Measurements from ENCODE around the gene XCR1. TPM values are rescaled to one million over a fixed set of nuclear protein-coding genes. Genes with fewer than 3 reads are reported as not detected.

Gene XCR1
- total and polyA plus RNA-seq, 2 of the 8 experiments (the other 6 are each of a cell fraction or from before 2014, with no cell fraction given) = 0.53 TPM; not detected in 1

DNA sequence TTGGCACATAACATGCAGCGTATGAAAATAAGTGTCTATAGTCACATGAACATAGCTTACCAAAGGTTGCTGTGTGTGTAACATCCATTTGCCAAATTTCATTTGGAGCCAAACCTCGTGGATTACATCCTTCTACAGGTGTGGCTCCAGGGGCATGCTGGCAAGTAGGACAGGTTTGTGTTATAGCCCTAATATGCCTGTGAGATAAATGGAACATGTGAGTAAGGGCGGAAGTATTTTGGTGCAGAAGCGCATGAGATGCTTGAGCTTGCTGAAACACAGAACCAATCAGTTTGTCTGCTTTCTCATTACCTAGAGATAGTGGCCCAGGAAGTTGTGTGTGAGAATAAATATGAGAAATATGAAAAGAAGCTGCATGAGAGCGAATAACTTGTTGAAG, 21.8 kb upstream of the XCR1 start:
- H3K9ac ChIP-seq (replicated peaks in 1 of 4; ENCODE audit: extremely low read depth in 1 of 4, low read depth in 3 of 4, low read length in 3 of 4) = no peak overlapping the region
- no peaks in the 10 kb centered on the region for H3K27me3 ChIP-seq (replicated peaks in 1 of 4; ENCODE audit: control insufficient read depth in 3 of 4, extremely low read depth in 1 of 4, insufficient read depth in 3 of 4, low read length in 3 of 4)
- no peak overlapping the region for H2BK5ac ChIP-seq (ENCODE audit: low read depth, low read length)
- CTCF ChIA-PET (ENCODE audit: partially characterized antibody) = interaction anchor here (0.8 to 2.7 kb wide), 5 partner anchors 28 to 320 kb away, joined by 3 to 11 read pairs (median 4); no protein-coding TSS in a partner anchor
- H4K5ac ChIP-seq (ENCODE audit: insufficient read length, low read depth, low read length) = no peak overlapping the region
- H3K36me3 ChIP-seq (ENCODE audit: control insufficient read depth in 2 of 4, insufficient read depth in 4 of 4, low read length in 3 of 4) = no peaks in the 10 kb centered on the region
- H3K4me1 ChIP-seq (replicated peaks in 1 of 4; ENCODE audit: control insufficient read depth in 3 of 4, insufficient read depth in 4 of 4, low read length in 3 of 4) = no peaks in the 10 kb centered on the region
- no peak overlapping the region for H2BK15ac ChIP-seq (ENCODE audit: low read length)
- H4K8ac ChIP-seq (ENCODE audit: extremely low read depth, insufficient read depth, low read length) = no peak overlapping the region
- H3K14ac ChIP-seq (ENCODE audit: insufficient read length) = no peak overlapping the region
- H3K4me2 ChIP-seq (ENCODE audit: insufficient read depth in 1 of 2, low read depth in 2 of 2, low read length in 2 of 2) = no peak overlapping the region
- DNase-seq (ENCODE audit: low read depth in 1 of 2, low spot score in 2 of 2) (no peak), FAIRE-seq (no peak)
- WGBS, 2 experiments (ENCODE audit: extremely low coverage in 1 of 2, insufficient coverage in 1 of 2, insufficient read length in 1 of 2, insufficient replicate concordance in 2 of 2, low coverage in 1 of 2, low lambda C conversion rate in 2 of 2, missing lambda C conversion rate in 1 of 2) = 91% methylated on average over 5 of the region's 5 CpGs; no CpG with 5 or more reads in 1 of the 2 experiments
- H2BK120ac ChIP-seq (replicated peaks; ENCODE audit: low read depth, low read length) = no peak overlapping the region
- H4K91ac ChIP-seq (replicated peaks; ENCODE audit: insufficient read length, low read length) = no peak overlapping the region
- H3K56ac ChIP-seq (replicated peaks; ENCODE audit: insufficient read length, low read depth, low read length) = no peak overlapping the region
- no peak overlapping the region for H2AK5ac ChIP-seq (ENCODE audit: low read depth, low read length)
- TF ChIP-seq, protein P1, sequence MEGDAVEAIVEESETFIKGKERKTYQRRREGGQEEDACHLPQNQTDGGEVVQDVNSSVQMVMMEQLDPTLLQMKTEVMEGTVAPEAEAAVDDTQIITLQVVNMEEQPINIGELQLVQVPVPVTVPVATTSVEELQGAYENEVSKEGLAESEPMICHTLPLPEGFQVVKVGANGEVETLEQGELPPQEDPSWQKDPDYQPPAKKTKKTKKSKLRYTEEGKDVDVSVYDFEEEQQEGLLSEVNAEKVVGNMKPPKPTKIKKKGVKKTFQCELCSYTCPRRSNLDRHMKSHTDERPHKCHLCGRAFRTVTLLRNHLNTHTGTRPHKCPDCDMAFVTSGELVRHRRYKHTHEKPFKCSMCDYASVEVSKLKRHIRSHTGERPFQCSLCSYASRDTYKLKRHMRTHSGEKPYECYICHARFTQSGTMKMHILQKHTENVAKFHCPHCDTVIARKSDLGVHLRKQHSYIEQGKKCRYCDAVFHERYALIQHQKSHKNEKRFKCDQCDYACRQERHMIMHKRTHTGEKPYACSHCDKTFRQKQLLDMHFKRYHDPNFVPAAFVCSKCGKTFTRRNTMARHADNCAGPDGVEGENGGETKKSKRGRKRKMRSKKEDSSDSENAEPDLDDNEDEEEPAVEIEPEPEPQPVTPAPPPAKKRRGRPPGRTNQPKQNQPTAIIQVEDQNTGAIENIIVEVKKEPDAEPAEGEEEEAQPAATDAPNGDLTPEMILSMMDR (IDR thresholded peaks at IDR 0.05; ENCODE audit: control extremely low read depth in 1 of 3, insufficient read depth in 1 of 3, low read depth in 1 of 3, low read length in 3 of 3) = no peak
- TF ChIP-seq, protein P2, sequence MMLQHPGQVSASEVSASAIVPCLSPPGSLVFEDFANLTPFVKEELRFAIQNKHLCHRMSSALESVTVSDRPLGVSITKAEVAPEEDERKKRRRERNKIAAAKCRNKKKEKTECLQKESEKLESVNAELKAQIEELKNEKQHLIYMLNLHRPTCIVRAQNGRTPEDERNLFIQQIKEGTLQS (IDR thresholded peaks at IDR 0.05; ENCODE audit: insufficient read depth, low read depth, low read length) = no peak
- TF ChIP-seq FOSL1 (IDR thresholded peaks at IDR 0.05; ENCODE audit: insufficient read depth, low read depth, low read length) (no peak), SP4 (IDR thresholded peaks at IDR 0.05; ENCODE audit: low read length) (no peak), SP2 (IDR thresholded peaks at IDR 0.05; ENCODE audit: low read length) (no peak), PHF8 (conservative IDR thresholded peaks at IDR 0.05; ENCODE audit: low read depth, low read length) (no peak), ASH2L (IDR thresholded peaks at IDR 0.05; ENCODE audit: low read length) (no peak), TAF1 (IDR thresholded peaks at IDR 0.05; ENCODE audit: low read depth, low read length) (no peak), GABPA (IDR thresholded peaks at IDR 0.05; ENCODE audit: borderline replicate concordance, insufficient read depth, low read length) (no peak), CBX5 (IDR thresholded peaks at IDR 0.05; ENCODE audit: low read depth, low read length) (no peak)
- POLR2A ChIA-PET (ENCODE audit: partially characterized antibody) = no interaction called here
- H2AFZ ChIP-seq (ENCODE audit: low read length) = no peak overlapping the region
- H3K79me1 ChIP-seq (ENCODE audit: low read depth, low read length) = no peaks in the 10 kb centered on the region
- no peak overlapping the region for H3K18ac ChIP-seq (ENCODE audit: extremely low read depth, low read length)
- no peak overlapping the region for H3K27ac ChIP-seq (ENCODE audit: low read depth, low read length)
- no peak overlapping the region for H2BK12ac ChIP-seq (ENCODE audit: low read depth, low read length)
- H3K23ac ChIP-seq (ENCODE audit: insufficient read length) = no peak overlapping the region
- no peak overlapping the region for H3K4ac ChIP-seq (replicated peaks; ENCODE audit: insufficient read length, low read depth, low read length)
- no peaks in the 10 kb centered on the region for H3K9me3 ChIP-seq (ENCODE audit: insufficient read depth in 2 of 2, low read depth in 1 of 2, low read length in 1 of 2)
- no peak overlapping the region for H3K4me3 ChIP-seq (ENCODE audit: extremely low read depth in 1 of 4, insufficient read depth in 2 of 4, low read depth in 3 of 4, low read length in 4 of 4)
- H3K23me2 ChIP-seq (ENCODE audit: low read depth, low read length) = no peaks in the 10 kb centered on the region
- peaks cover 0 to 2% of the 10 kb centered on the region in 2 experiments for H4K20me1 ChIP-seq (replicated peaks in 1 of 2; ENCODE audit: control insufficient read depth in 1 of 2, insufficient read depth in 2 of 2, low read length in 2 of 2)
- no peaks in the 10 kb centered on the region for H3K79me2 ChIP-seq (ENCODE audit: control insufficient read depth in 1 of 2, insufficient read depth in 2 of 2, low read length in 2 of 2)
- H2BK20ac ChIP-seq (ENCODE audit: low read length) = no peak overlapping the region

Measured in H1 (cell line).